Natural killer cell treated with Interleukin-12 subunit alpha and Interleukin-12 subunit beta and Interleukin-15 and Interleukin-18, amount 100 ng/mL, for 72 hours (primary cell): Measurements from ENCODE around the gene GRAMD1B. TPM values are rescaled to one million over a fixed set of nuclear protein-coding genes. Genes with fewer than 3 reads are reported as not detected.

Source experiments
- ATAC-seq, 2 donors: fragments of 150-1000 bp; cut with Tn5 transposase in 1 of 2; sonication (Bioruptor Pico), chemical (Tn5 transposase) in 1 of 2; 2 replicates each; pipeline ENCODE4 v1.10.0; 2021
- DNase-seq: peaks from one replicate; pipeline ENCODE4 v3.0.0; 2022; ENCODE audit warnings: low spot score
- H3K27ac Mint-ChIP-seq, 2 donors: 1 replicate in 1 of 2; 2 replicates in 1 of 2; pipeline ENCODE4 v1.8.0; 2022; ENCODE audit warnings: mixed read lengths in 2 of 2, mild to moderate bottlenecking in 1 of 2, moderate library complexity in 1 of 2
- H3K27me3 Mint-ChIP-seq, 2 donors: 1 replicate in 1 of 2; 2 replicates in 1 of 2; pipeline ENCODE4 v1.8.0; 2022; ENCODE audit warnings: mixed read lengths in 2 of 2
- H3K36me3 Mint-ChIP-seq: one replicate; pipeline ENCODE4 v1.8.0; 2022; ENCODE audit warnings: mixed read lengths
- H3K4me1 Mint-ChIP-seq, 2 donors: 1 replicate in 1 of 2; 2 replicates in 1 of 2; pipeline ENCODE4 v1.8.0; 2022; ENCODE audit warnings: low read depth in 2 of 2, mixed read lengths in 2 of 2, mild to moderate bottlenecking in 1 of 2
- H3K4me3 Mint-ChIP-seq: one replicate; pipeline ENCODE4 v1.8.0; 2022; ENCODE audit warnings: mixed read lengths
- H3K9me3 Mint-ChIP-seq: 2 replicates; pipeline ENCODE4 v1.8.0; 2022; ENCODE audit warnings: mixed read lengths
- total RNA-seq, 2 donors: library from RNA; stranded (reverse); gene quantifications; one replicate each; pipeline ENCODE4 v1.2.3, GENCODE V29; 2022

The GRAMD1B gene
- total RNA-seq, 2 donors from 2014 or later, result 20.3 to 104 TPM

- H3K4me3 Mint-ChIP-seq, result no peak overlapping the region
- H3K27me3 Mint-ChIP-seq, result peaks cover 7 to 14% of the 10 kb centered on the region in 2 donors
- H3K36me3 Mint-ChIP-seq, result no peaks in the 10 kb centered on the region
- no peaks in the 10 kb centered on the region for H3K9me3 Mint-ChIP-seq
- no peak overlapping the region for H3K27ac Mint-ChIP-seq
- peaks cover 10 to 21% of the 10 kb centered on the region in 2 donors for H3K4me1 Mint-ChIP-seq
- peak; percentile 65 to 79 for ATAC-seq
- DNase-seq, result peak; percentile 81
These were observed 147.1 kb downstream of the GRAMD1B start for GRCh38 chr11:123577081-123577598.

- ATAC-seq, result no peak
- no peaks in the 10 kb centered on the region for H3K9me3 Mint-ChIP-seq
These were observed 148.9 kb downstream of the GRAMD1B start for GRCh38 chr11:123578778-123579481.

GRCh38 chr11:123579482-123579812 is 149.4 kb downstream of the GRAMD1B start:
- no peaks in the 10 kb centered on the region for H3K9me3 Mint-ChIP-seq
- DNase-seq (peak; percentile 51), ATAC-seq (no peak)
- H3K4me1 Mint-ChIP-seq, result peaks cover 12 to 26% of the 10 kb centered on the region in 2 donors
- no peak overlapping the region for H3K4me3 Mint-ChIP-seq
- no peak overlapping the region for H3K27ac Mint-ChIP-seq
- peaks cover 7 to 11% of the 10 kb centered on the region in 2 donors for H3K27me3 Mint-ChIP-seq
- no peaks in the 10 kb centered on the region for H3K36me3 Mint-ChIP-seq

More at GRCh38 chr11:123578778-123579481, 148.9 kb downstream of the GRAMD1B start:
- Mint-ChIP-seq H3K4me1 (peaks cover 12 to 26% of the 10 kb centered on the region in 2 donors), H3K36me3 (no peaks in the 10 kb centered on the region), H3K4me3 (no peak overlapping the region), H3K27ac (no peak overlapping the region), H3K27me3 (peaks cover 7 to 14% of the 10 kb centered on the region in 2 donors)
- no peak for DNase-seq

GRCh38 chr11:123580137-123580536 is 150.1 kb downstream of the GRAMD1B start:
- Mint-ChIP-seq H3K27me3 (peaks cover 6 to 7% of the 10 kb centered on the region in 2 donors), H3K9me3 (no peaks in the 10 kb centered on the region), H3K27ac (no peak overlapping the region), H3K4me3 (no peak overlapping the region), H3K4me1 (peaks cover 12 to 26% of the 10 kb centered on the region in 2 donors), H3K36me3 (no peaks in the 10 kb centered on the region)
- DNase-seq (peak; percentile 29), ATAC-seq (no peak)

GRCh38 chr11:123580557-123581275 is 150.6 kb downstream of the GRAMD1B start:
- H3K4me3 Mint-ChIP-seq, result no peak overlapping the region
- no peak overlapping the region for H3K27ac Mint-ChIP-seq
- H3K27me3 Mint-ChIP-seq, result peaks cover 6 to 7% of the 10 kb centered on the region in 2 donors
- no peaks in the 10 kb centered on the region for H3K36me3 Mint-ChIP-seq
- ATAC-seq (peak; percentile 70 to 74), DNase-seq (peak; percentile 71)
- H3K9me3 Mint-ChIP-seq, result no peaks in the 10 kb centered on the region
- H3K4me1 Mint-ChIP-seq, result peaks cover 12 to 26% of the 10 kb centered on the region in 2 donors

- no peak for ATAC-seq
These were observed 151.8 kb downstream of the GRAMD1B start for GRCh38 chr11:123581651-123582399.

GRCh38 chr11:123582992-123583504 is 153.0 kb downstream of the GRAMD1B start:
- no peak overlapping the region for H3K4me3 Mint-ChIP-seq
- no peaks in the 10 kb centered on the region for H3K9me3 Mint-ChIP-seq
- ATAC-seq (no peak), DNase-seq (no peak)
- H3K4me1 Mint-ChIP-seq, result peaks cover 8 to 15% of the 10 kb centered on the region in 2 donors
- no peaks in the 10 kb centered on the region for H3K36me3 Mint-ChIP-seq
- no peak overlapping the region for H3K27ac Mint-ChIP-seq
- peaks cover 0 to 3% of the 10 kb centered on the region in 2 donors for H3K27me3 Mint-ChIP-seq

More at GRCh38 chr11:123581651-123582399, 151.8 kb downstream of the GRAMD1B start:
- DNase-seq, result peak; percentile 51
- Mint-ChIP-seq H3K27me3 (peaks cover 0 to 3% of the 10 kb centered on the region in 2 donors), H3K4me1 (peaks cover 8 to 17% of the 10 kb centered on the region in 2 donors), H3K9me3 (no peaks in the 10 kb centered on the region), H3K4me3 (no peak overlapping the region), H3K27ac (no peak overlapping the region), H3K36me3 (no peaks in the 10 kb centered on the region)

GRCh38 chr11:123584186-123584585 is 154.1 kb downstream of the GRAMD1B start:
- no peaks in the 10 kb centered on the region for H3K9me3 Mint-ChIP-seq
- ATAC-seq, result no peak
- no peak overlapping the region for H3K27ac Mint-ChIP-seq
- H3K36me3 Mint-ChIP-seq, result no peaks in the 10 kb centered on the region
- DNase-seq, result no peak
- H3K27me3 Mint-ChIP-seq, result peaks cover 0 to 3% of the 10 kb centered on the region in 2 donors
- H3K4me3 Mint-ChIP-seq, result no peak overlapping the region
- H3K4me1 Mint-ChIP-seq, result peaks cover 8 to 15% of the 10 kb centered on the region in 2 donors

GRCh38 chr11:123584737-123585136 is 154.7 kb downstream of the GRAMD1B start:
- Mint-ChIP-seq H3K4me1 (peaks cover 8 to 15% of the 10 kb centered on the region in 2 donors), H3K27ac (no peak overlapping the region), H3K27me3 (peaks cover 0 to 3% of the 10 kb centered on the region in 2 donors), H3K36me3 (no peaks in the 10 kb centered on the region), H3K4me3 (no peak overlapping the region), H3K9me3 (no peaks in the 10 kb centered on the region)
- ATAC-seq (peak in 1 of 2 donors; percentile 2), DNase-seq (no peak)

- peaks cover 0 to 3% of the 10 kb centered on the region in 2 donors for H3K27me3 Mint-ChIP-seq
- no peak overlapping the region for H3K27ac Mint-ChIP-seq
- peaks cover 8 to 15% of the 10 kb centered on the region in 2 donors for H3K4me1 Mint-ChIP-seq
- DNase-seq (no peak), ATAC-seq (no peak)
- no peaks in the 10 kb centered on the region for H3K36me3 Mint-ChIP-seq
- H3K4me3 Mint-ChIP-seq, result no peak overlapping the region
- no peaks in the 10 kb centered on the region for H3K9me3 Mint-ChIP-seq
These were observed 155.1 kb downstream of the GRAMD1B start for GRCh38 chr11:123585206-123585605.

- peaks cover 6 to 10% of the 10 kb centered on the region in 2 donors for H3K4me1 Mint-ChIP-seq
- no peak overlapping the region for H3K27ac Mint-ChIP-seq
- H3K9me3 Mint-ChIP-seq, result no peaks in the 10 kb centered on the region
- no peaks in the 10 kb centered on the region for H3K36me3 Mint-ChIP-seq
- DNase-seq (peak; percentile 23), ATAC-seq (no peak)
- H3K4me3 Mint-ChIP-seq, result no peak overlapping the region
- peaks cover 0 to 3% of the 10 kb centered on the region in 2 donors for H3K27me3 Mint-ChIP-seq
These were observed 155.6 kb downstream of the GRAMD1B start for GRCh38 chr11:123585706-123586105.

- Mint-ChIP-seq H3K36me3 (no peaks in the 10 kb centered on the region), H3K9me3 (no peaks in the 10 kb centered on the region), H3K4me1 (peaks cover 3 to 5% of the 10 kb centered on the region in 2 donors), H3K27me3 (no peaks in the 10 kb centered on the region), H3K27ac (no peak overlapping the region), H3K4me3 (no peak overlapping the region)
- DNase-seq (no peak), ATAC-seq (no peak)
These were observed 156.5 kb downstream of the GRAMD1B start for GRCh38 chr11:123586568-123586967.

- peaks cover 3 to 5% of the 10 kb centered on the region in 2 donors for H3K4me1 Mint-ChIP-seq
- no peak overlapping the region for H3K4me3 Mint-ChIP-seq
- H3K27ac Mint-ChIP-seq, result no peak overlapping the region
- no peak for DNase-seq
- ATAC-seq, result no peak
- H3K27me3 Mint-ChIP-seq, result no peaks in the 10 kb centered on the region
- H3K36me3 Mint-ChIP-seq, result no peaks in the 10 kb centered on the region
- H3K9me3 Mint-ChIP-seq, result no peaks in the 10 kb centered on the region
These were observed 157.0 kb downstream of the GRAMD1B start for GRCh38 chr11:123587044-123587443.
